Fibroblast of skin of abdomen (primary cell): ENCODE data around the gene MXRA8.
"Not testable (repeated sequence)": the region's sequence is repeated elsewhere in the genome, so short reads cannot be mapped to it uniquely, and the experiment has no call there.

ENCODE experiments used
- DNase-seq: peaks from one replicate; pipeline ENCODE4 v3.0.0-alpha.2; 2013

MXRA8 gene

GRCh38 chr1:1393014-1393413 lies 34.7 kb upstream of the MXRA8 start:
- no peak for DNase-seq

- no peak for DNase-seq
Measured at GRCh38 chr1:1391225-1391624, 32.9 kb upstream of the MXRA8 start.

DNA sequence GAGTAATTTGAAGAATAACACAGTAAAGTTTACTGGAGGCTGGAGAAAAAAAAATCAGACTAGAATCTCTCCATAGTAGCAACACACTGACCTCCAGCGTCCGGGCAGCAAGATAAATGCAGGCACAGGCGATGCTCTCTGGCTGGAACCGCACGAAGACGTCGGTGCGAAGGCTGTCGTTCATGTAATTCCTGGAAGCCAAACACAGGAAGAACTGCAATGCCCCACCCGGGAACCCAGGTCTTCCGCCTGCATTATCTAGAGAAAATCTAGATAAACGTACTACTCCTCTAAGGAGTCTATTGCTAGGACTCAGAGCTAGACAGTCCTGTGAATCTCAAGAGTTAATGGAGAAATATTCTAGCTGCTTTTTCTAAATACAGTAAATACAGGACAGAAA lies 32.3 kb upstream of the MXRA8 start:
- DNase-seq, result no peak

GRCh38 chr1:1388078-1388472 lies 29.7 kb upstream of the MXRA8 start:
- no peak for DNase-seq

DNA sequence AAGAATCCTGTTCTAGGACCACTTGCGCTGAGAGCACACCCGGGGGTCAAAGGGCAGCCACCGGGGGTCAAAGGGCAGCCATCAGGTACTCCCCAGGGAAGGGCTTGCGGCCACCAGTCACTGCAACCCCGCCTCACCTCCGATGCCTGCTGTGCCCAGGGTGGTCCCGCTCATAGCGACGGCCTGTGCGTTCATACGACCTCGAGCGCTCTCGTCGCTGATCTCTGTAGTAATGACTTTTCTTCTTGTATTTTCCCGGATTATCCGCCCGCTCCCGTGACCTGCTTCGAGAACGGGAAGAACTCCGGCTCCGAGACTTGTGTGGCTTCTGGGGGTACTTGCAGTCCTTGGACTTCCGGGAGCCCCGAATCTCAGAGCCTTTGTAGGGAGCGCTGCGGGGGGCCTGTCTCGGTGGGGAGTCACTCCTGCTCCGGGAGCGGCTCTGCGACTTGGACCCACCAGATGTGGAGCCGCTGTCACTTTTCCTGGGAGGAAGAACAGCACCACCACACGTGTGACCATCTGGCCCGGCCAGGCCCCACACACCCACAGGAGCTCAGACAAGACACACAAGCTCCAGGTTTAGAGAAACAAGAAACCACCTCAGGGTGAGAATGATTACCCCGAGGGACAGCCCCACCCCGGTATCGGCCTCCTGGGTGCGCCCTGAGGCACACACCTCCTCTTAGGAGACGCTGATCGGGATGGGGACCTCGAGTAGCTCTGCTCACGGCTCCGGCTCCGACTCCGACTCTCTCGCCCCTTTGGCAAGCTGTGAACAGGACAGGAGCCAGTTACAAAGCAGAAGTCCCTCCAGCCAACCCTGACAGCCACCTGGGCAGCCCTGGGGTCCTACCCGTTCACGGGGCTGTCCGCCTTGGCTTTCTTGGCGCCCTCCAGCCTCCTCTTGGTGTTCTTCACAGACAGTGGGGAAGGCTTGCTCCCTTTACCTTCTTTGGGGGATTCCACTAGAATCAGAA lies 29.0 kb upstream of the MXRA8 start:
- DNase-seq, result no peak

DNA sequence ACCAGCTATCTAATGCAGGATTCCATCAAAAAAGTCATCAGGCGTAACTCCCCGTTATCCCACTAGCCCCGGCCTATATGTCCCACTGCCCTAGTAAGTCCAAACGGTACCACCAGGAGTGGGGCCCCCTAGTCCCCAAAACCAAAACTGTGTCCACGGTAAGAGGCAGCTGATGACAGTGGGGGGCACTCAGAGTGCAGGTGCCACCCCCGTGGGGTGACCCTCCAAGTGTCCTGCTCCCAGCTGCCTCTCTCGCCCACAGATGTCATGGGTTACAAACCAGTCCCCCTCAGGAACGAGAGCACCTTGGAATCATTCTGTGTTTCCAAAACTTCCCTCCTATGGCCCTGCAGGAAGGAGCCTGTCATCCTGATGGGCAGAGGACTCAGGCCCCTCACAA lies 27.6 kb upstream of the MXRA8 start:
- DNase-seq, result no peak

- DNase-seq, result not testable (repeated sequence)
Measured at GRCh38 chr1:1385339-1385738, 27.0 kb upstream of the MXRA8 start.

DNA sequence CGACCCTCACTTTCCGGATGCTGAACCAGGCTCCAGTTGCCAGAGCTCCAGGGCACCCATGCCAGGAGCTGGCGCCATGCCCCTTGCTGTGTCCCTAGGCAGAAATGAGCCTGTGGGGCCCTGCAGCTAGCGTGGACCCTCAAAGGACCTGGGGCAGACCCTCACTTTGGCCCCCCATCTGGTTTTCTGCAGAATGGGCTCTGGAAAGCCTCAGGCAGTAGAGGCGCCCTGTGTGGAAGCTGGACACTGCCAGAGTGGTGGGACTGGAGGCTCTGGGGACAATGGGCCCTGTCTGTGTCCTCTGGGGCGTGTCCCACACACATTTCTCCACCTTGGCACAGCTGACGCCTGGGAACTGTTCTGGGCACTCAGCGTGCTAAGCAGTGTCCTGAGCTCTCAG lies 22.9 kb upstream of the MXRA8 start:
- DNase-seq, result no peak

- no peak for DNase-seq
Measured at GRCh38 chr1:1380860-1381259, 22.5 kb upstream of the MXRA8 start.

- DNase-seq, result no peak
Measured at GRCh38 chr1:1377540-1378205, 19.3 kb upstream of the MXRA8 start.

DNA sequence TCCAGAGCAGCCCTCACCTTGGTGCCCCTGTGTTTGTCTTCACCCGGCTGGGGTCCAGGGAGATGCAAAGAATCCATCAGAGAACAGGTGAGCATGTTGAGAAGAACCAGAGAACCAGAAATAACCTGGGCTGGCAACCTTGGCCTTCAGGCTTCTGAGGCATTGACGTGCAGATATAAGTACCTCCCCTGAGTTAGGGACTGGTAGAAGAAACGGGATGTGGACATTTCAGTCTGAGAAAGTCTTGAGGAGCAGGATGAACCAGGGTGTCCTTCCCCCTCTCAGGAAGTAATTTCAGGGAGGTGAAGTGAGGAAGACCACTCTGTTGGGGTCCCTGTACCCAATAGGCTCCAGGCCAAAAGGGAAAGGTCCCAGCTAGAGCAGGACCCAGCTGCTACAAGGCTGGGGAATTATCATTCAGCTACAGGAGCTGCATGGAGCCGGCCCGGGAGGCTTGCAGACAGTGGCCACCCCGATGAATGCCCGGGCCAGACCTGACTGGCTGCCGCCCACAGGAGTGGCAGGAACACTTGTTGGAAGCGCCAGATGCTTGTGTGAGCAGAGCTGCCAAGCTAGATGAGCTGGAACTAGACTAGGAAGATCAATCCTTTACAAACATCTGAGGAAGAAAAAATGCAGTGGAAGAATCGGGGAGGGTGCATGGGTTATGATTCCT lies 18.3 kb upstream of the MXRA8 start:
- no peak for DNase-seq

DNA sequence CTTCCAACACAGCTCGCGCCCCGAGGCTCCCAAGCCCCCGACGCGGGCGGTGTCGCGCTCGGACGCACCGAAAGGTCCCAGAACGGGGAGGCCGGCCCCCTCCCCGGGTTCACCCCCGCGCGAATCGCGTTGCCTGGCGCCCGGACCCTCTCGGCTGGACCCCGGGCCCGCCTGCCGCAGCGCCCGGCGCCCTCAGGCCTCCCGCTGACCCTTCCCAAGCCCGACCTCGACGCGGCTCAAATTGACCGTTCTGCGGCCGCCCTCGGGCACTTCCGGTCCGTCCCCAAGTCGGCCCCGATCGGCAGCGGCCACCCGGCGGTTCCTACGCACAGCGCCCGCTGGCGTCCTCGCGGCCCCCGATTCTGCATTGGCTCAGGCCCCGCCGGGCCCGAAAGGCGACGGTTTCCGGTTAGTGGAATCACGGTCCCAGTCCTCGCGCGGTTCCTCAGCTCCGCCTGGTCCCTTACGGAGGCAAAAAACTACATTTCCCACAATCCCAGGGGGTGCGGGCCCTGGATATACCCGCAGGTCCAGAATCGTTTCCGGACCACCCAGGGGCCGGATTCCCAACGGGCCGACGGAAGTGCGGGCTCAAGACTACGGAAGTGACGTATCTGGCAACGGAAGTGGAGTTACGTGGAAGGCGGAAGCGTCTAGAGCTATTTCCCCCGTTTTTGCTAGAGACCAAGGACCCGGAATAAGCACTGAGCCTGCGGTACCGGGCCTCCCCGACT lies 16.7 kb upstream of the MXRA8 start, which contains the start of gene AURKAIP1:
Gene AURKAIP1, minus strand, starts transcription at position 279 of the 734 bp plus-strand sequence. CDS start 451 bp downstream, outside the sequence.
- peak; percentile 100 for DNase-seq

- no peak for DNase-seq
Measured at GRCh38 chr1:1374589-1374928, 16.2 kb upstream of the MXRA8 start.

DNA sequence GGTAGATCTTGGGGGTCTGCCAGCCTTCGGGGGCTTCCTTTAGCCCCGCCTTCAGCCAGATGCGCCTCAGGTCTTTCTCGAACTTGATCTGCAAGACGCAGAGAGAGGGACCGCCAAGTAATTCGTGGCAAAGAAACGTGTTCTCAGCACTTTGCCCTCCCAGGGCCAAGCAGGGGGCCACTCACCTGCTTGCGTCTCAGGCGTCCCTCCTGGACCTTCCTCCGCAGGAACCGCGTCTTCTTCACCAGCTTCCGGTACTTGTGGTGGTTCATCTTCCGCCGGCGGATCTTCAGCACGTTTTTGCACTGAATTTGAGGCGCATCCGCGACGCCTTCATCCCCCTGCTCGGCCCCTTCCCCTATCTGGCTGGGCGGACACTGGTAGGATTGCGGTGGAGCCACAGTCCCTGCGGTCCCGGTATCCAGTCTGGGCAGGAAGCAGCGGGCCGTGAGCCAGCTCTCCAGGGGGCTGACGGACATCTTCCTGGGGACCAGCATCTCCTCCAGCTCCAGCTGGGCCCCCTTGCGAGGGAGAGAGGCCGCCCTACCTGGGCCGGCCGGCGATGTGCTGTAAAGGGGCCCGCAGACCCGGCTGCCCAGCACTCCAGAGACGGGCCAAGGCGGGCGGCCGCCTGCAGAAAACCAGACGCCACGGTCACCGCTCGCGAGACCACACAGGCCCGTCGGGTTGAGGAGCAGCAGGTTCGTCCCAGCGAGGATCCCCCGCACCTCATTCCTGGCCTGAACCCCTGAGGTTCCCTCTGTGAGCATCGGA lies 15.6 kb upstream of the MXRA8 start:
- DNase-seq, result no peak

- DNase-seq, result no peak
Measured at GRCh38 chr1:1373051-1373814, 14.9 kb upstream of the MXRA8 start.

DNA sequence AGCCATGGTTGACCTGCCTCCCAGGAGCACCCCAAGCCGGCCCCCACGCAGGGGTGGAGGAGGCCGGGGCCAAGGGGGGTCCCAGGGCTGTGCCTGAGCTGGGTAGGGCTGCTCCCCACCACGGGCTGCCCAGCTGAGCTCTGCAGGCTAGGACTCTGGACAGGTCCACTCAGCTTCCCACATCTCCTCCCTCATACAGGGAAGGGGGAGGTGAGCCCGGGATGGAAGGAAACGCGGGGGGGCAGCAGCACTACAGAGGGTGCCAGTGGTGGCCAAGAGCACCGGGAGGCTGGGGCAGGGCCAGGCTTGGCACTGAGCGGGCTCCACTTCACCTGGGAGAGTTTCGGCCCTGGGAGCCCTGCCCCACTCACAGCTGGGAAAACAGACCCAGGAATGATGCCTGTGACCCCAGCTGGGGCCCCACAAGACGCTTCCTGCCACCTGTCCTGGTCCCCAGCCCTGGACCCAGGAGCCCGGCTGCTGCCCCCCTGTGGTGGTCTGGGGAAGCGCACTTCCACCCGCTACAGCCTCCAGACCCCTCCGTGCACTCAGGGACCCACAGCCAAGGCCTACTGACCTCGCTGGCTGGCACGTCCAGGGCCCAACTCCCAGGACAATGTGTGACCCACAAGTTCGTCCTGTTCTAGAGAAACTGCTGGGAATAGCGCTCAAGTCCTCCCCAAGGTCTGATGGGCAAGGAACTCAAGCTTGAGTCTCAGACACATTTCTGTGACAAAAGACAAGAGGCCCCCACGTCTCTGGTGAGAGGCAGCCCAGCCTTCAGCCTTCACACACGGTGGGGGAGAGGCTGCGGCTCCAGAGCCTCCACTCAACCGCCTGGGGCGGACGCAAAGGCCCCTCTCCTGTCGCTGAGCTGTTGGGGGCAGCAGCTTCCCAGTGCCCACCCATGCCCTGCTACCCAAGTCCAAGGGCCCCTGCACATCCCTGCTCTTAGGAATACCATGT lies 13.7 kb upstream of the MXRA8 start:
- no peak for DNase-seq

DNA sequence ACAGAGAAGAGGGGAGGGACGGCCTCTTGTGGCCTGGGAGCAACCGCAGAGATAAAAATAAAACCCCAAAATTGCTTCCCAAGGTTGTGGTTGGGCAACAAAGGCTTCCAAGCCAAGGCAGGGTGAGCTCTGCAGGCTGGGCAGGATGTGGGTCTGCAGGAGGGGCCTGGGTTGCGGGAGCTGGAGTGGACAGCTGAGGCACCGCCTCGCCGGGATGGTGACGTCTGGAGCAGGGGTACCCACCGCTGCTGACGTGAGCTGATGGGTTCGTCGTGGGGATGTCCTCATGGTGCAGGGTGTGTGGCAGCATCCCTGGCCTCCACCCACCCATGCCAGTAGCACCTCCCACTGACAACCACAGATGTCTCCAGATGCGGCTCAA lies 13.0 kb upstream of the MXRA8 start:
- no peak for DNase-seq

DNA sequence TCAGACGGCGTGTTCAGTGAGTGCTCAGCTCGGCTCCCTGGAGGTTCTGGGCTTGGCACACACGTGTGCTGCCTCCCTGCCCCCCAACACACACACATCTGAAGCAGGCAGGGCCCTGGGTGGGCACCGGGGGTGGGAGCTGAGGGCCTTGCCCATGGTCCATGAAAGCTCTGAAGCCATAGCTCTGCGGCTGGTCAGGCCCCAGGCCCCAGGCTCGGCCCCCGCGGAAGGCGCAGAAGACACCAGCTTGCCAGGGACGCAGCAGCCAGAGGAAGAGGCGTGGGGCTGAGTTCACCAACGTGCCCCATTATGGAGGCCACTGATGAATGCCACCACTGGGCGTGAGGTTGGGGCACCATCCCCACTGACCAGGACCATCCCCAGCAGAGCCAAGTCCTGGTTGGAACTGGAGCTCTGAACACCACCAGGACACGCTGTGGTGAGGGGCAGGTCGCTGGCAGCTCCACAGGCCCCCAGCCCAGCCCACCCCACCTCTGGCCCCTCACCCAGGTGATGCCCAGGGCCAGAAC lies 12.5 kb upstream of the MXRA8 start:
- no peak for DNase-seq

GRCh38 chr1:1370094-1370493 lies 11.7 kb upstream of the MXRA8 start:
- DNase-seq, result not testable (repeated sequence)

DNA sequence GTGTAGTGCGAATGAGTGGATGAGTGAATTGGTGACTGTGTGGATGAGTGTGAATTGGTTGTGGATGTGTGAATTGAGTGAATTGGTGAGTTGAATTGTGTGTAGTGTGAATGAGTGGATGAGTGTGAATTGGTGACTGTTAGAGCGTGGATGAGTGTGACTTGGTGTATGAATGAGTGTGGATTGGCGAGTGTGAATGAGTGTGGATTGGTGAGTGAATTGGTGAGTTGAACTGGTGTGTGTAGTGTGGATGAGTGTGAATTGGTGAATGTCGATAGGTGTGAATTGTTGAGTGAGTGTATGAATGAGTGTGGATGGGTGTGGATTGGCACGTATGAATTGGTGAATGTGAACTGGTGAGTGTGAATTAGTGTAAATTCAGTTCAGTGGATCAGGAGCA lies 9.0 kb upstream of the MXRA8 start:
- no peak for DNase-seq
